Caco-2 (cell line): Measurements from ENCODE around the gene SNX33. TPM values are rescaled to one million over a fixed set of nuclear protein-coding genes. Genes with fewer than 3 reads are reported as not detected.
A peak's percentile ranks its signal among the peaks of the same experiment; 100 is the strongest.

Experiments used
- BruUV-seq: library from RNA; stranded (reverse); fragments of 400-500 nt; replicated peaks from 2 replicates; lab custom pipeline; 2021; lab: Mats Ljungman, UMichigan
- CTCF ChIA-PET: fragments of 300-600 bp; sonication (Branson Sonifier 250); formaldehyde crosslinking; loops from one replicate; lab custom pipeline; 2022; ENCODE audit warnings: antibody characterized with exemption; lab: Charles Lee
- POLR2A ChIA-PET: fragments of 300-600 bp; sonication (Branson Sonifier 250); formaldehyde crosslinking; loops from one replicate; lab custom pipeline; 2022; ENCODE audit warnings: antibody characterized with exemption; lab: Charles Lee
- DNase-seq, 2 experiments: peaks; one replicate each; pipeline versions ENCODE4 v3.0.0 to v3.0.0-alpha.2; 2020 to 2022
- H3K27me3 ChIP-seq: replicated peaks from 2 replicates; pipeline ENCODE4 v1.6.0; 2011; ENCODE audit warnings: low read length; ENCODE audit not compliant: control insufficient read depth, insufficient read depth
- H3K36me3 ChIP-seq: 2 replicates; pipeline ENCODE4 v1.5.1; 2011; ENCODE audit warnings: low read length; ENCODE audit not compliant: control insufficient read depth, insufficient read depth
- H3K4me1 ChIP-seq: fragments of 250-450 bp; sonication (Bioruptor Pico); 2 replicates; pipeline ENCODE4 v1.5.1; 2020; ENCODE audit warnings: mild to moderate bottlenecking
- H3K4me3 ChIP-seq: 2 replicates; pipeline ENCODE4 v1.5.1; 2011; ENCODE audit warnings: low read depth, mild to moderate bottlenecking, control low read depth, low read length
- H3K9me3 ChIP-seq: fragments of 250-450 bp; sonication (Bioruptor Pico); 2 replicates; pipeline ENCODE4 v1.5.1; 2020; ENCODE audit warnings: mild to moderate bottlenecking, moderate library complexity
- H3K27ac Mint-ChIP-seq: one replicate; pipeline ENCODE4 v1.8.0; 2022; ENCODE audit warnings: mixed read lengths; ENCODE audit not compliant: unreplicated experiment
- H3K27me3 Mint-ChIP-seq: one replicate; pipeline ENCODE4 v1.8.0; 2022; ENCODE audit warnings: mixed read lengths; ENCODE audit not compliant: insufficient read depth, unreplicated experiment
- H3K36me3 Mint-ChIP-seq: one replicate; pipeline ENCODE4 v1.8.0; 2022; ENCODE audit warnings: mild to moderate bottlenecking, mixed read lengths; ENCODE audit not compliant: insufficient read depth, unreplicated experiment
- H3K4me1 Mint-ChIP-seq: one replicate; pipeline ENCODE4 v1.8.0; 2022; ENCODE audit warnings: low read depth, mixed read lengths; ENCODE audit not compliant: unreplicated experiment
- H3K4me3 Mint-ChIP-seq: one replicate; pipeline ENCODE4 v1.8.0; 2022; ENCODE audit warnings: mild to moderate bottlenecking, moderate library complexity, mixed read lengths; ENCODE audit not compliant: unreplicated experiment
- H3K9me3 Mint-ChIP-seq: one replicate; pipeline ENCODE4 v1.8.0; 2022; ENCODE audit warnings: mixed read lengths; ENCODE audit not compliant: unreplicated experiment
- intact Hi-C: fragments of 100-400 bp; cut with micrococcal nuclease; formaldehyde crosslinking; loops from one replicate; pipeline ENCODE4 v1.10.0; 2022; ENCODE audit not compliant: unreplicated experiment
- total RNA-seq: library from RNA; stranded (reverse); gene quantifications from 2 replicates; pipeline ENCODE4 v1.2.3, GENCODE V29; 2022
- TF ChIP-seq, protein P1 (sequence below), 2 experiments: fragments of 200-600 bp in 1 of 2; IDR thresholded peaks; 1 replicate in 1 of 2; 2 replicates in 1 of 2; pipeline versions ENCODE4 v1.5.1 to v1.8.0; 2011 to 2022; ENCODE audit warnings: antibody characterized with exemption in 1 of 2, control low read depth in 1 of 2, inconsistent platforms in 1 of 2, low read depth in 1 of 2, low read length in 1 of 2, mild to moderate bottlenecking in 1 of 2, moderate library complexity in 1 of 2; ENCODE audit not compliant: insufficient read depth in 1 of 2, severe bottlenecking in 1 of 2, unreplicated experiment in 1 of 2

The SNX33 gene
- total RNA-seq, 1 experiment from 2014 or later, result 19.4 TPM

DNA sequence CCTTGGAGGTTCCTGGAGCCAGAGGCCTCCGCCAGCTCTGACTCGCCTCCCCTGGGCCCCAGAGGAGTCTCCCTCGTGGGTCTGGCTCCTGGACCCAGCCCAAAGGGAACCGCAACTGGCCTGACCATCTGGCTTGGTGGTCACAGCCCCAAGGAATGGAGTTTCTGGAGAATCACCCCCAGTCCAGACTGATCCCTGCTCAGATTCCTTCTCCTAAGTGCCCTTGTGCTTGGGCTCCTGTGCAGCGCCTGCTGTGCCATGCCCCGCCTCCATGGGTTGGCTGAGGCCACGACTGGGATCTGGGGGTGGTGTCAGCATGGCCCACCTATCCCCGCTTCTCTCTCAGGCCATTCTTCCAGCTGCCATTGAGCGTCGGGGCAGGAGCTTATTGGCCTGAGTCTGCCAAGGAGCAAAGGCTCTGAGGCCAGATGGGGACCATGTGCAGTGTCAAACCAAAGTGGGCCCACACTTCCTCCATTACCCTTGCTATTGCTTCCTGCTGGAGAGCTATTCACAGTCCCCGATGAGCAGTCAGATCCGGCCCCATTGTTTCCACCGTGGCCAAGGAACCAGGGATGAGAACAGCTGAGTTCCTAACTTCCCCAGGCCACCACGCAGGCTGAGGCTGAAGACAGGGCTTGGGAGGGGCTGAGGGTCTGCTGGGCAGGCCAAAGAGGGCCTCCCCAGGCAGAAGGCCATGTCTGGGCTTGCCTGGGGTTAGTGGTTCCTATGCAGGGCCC, 46.0 kb downstream of the SNX33 start:
- ChIA-PET POLR2A (no interaction called here), CTCF (interaction anchor here (1.2 to 1.5 kb wide), 2 partner anchors 7 to 108 kb away, joined by 4 to 5 read pairs; no protein-coding TSS in a partner anchor)
- Mint-ChIP-seq H3K4me1 (no peaks in the 10 kb centered on the region), H3K36me3 (no peaks in the 10 kb centered on the region), H3K4me3 (no peak overlapping the region), H3K9me3 (no peaks in the 10 kb centered on the region), H3K27ac (no peak overlapping the region), H3K27me3 (no peaks in the 10 kb centered on the region)
- no peak overlapping the region for H3K4me3 ChIP-seq
- intact Hi-C loops, result no loop called here
- no peaks in the 10 kb centered on the region for H3K9me3 ChIP-seq
- H3K27me3 ChIP-seq, result no peaks in the 10 kb centered on the region
- H3K4me1 ChIP-seq, result no peaks in the 10 kb centered on the region
- BruUV-seq, result no TSS peak
- no peak for DNase-seq
- TF ChIP-seq, protein P1, sequence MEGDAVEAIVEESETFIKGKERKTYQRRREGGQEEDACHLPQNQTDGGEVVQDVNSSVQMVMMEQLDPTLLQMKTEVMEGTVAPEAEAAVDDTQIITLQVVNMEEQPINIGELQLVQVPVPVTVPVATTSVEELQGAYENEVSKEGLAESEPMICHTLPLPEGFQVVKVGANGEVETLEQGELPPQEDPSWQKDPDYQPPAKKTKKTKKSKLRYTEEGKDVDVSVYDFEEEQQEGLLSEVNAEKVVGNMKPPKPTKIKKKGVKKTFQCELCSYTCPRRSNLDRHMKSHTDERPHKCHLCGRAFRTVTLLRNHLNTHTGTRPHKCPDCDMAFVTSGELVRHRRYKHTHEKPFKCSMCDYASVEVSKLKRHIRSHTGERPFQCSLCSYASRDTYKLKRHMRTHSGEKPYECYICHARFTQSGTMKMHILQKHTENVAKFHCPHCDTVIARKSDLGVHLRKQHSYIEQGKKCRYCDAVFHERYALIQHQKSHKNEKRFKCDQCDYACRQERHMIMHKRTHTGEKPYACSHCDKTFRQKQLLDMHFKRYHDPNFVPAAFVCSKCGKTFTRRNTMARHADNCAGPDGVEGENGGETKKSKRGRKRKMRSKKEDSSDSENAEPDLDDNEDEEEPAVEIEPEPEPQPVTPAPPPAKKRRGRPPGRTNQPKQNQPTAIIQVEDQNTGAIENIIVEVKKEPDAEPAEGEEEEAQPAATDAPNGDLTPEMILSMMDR (IDR thresholded peaks at IDR 0.05; ENCODE audit: insufficient read depth in 1 of 2, low read depth in 1 of 2, low read length in 1 of 2, severe bottlenecking in 1 of 2, unreplicated experiment in 1 of 2), result no peak
- no peaks in the 10 kb centered on the region for H3K36me3 ChIP-seq

DNA sequence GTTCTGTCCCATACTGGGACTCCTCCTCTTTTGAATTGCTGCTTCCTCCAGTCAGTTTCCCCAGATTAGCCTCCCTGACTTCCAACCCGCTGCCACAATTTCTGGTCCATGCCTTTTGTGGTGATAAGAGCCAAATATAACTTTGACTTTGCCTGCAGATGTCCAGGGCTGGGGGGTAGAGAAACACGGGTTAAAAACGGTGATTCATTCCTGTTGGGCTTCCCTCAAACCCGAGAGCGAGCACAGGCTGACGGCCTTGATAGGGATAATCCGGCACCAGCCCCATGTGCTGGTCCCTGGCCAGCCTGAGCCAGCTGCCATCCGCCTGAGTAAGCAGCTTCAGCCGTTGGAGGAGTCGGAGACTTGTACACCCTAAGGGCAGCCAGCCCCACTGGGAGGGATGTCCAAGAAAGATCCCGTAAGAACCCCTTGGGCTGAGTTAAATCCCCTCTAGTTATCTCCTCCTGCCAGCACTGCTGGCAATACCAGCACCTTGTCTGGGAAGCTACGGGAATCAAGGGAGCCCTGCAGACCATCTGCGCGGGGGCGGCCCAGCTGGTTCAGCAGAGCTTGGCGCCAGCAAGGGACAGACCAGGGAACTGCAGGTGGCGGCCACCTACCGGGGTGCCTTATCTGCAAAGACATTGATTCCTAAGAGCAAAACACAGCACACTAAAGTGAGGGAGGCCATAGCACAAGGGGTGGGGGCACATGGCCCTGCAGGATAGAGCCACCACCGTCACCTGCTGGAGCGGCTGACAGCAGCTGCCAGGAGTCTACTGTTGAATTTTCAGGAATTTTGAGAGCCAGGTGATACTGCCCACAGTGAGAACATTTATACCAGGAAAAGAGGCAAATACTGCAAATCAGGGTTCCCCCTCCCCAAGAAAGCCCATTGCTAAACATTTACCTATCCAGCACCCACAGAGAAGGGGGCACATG, 46.8 kb downstream of the SNX33 start:
- no peaks in the 10 kb centered on the region for H3K27me3 Mint-ChIP-seq
- H3K27me3 ChIP-seq, result no peaks in the 10 kb centered on the region
- H3K9me3 Mint-ChIP-seq, result no peaks in the 10 kb centered on the region
- H3K4me1 ChIP-seq, result no peaks in the 10 kb centered on the region
- no peak overlapping the region for H3K4me3 Mint-ChIP-seq
- H3K9me3 ChIP-seq, result no peaks in the 10 kb centered on the region
- intact Hi-C loops, result no loop called here
- H3K4me3 ChIP-seq, result no peak overlapping the region
- DNase-seq, result peak in 1 of 2 experiments; percentile 43
- BruUV-seq, result no TSS peak
- POLR2A ChIA-PET, result no interaction called here
- TF ChIP-seq, protein P1 (IDR thresholded peaks at IDR 0.05; ENCODE audit: insufficient read depth in 1 of 2, low read depth in 1 of 2, low read length in 1 of 2, severe bottlenecking in 1 of 2, unreplicated experiment in 1 of 2), result peak in 1 of 2 experiments; percentile 27
- no peaks in the 10 kb centered on the region for H3K4me1 Mint-ChIP-seq
- H3K27ac Mint-ChIP-seq, result no peak overlapping the region
- CTCF ChIA-PET, result interaction anchor here (0.6 to 1.5 kb wide), 3 partner anchors 8 to 244 kb away, joined by 3 to 5 read pairs (median 4); no protein-coding TSS in a partner anchor
- H3K36me3 ChIP-seq, result no peaks in the 10 kb centered on the region
- H3K36me3 Mint-ChIP-seq, result no peaks in the 10 kb centered on the region

DNA sequence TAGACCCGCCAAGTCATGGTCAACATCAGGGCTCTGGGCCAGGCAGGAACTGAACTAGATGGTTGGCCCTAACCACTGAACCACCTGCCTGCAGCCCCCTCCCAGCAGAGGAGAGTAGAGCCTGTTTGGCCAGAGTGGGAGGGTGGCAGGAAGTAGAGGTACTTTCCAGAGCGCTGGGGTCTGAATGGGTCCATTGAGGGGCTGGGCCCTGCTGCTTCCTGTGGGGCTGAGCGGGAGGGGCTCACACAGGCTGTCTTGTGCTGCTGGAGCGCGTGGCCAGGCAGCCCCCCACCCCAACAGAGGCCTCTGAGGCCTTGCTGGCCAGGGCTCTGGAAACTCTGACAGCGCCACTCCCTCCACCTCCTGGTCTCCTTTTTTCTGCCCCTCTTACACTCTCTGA, 47.5 kb downstream of the SNX33 start:
- no peaks in the 10 kb centered on the region for H3K27me3 Mint-ChIP-seq
- Histone ChIP-seq H3K9me3 (no peaks in the 10 kb centered on the region), H3K27me3 (no peaks in the 10 kb centered on the region), H3K4me3 (no peak overlapping the region), H3K36me3 (no peaks in the 10 kb centered on the region), H3K4me1 (no peaks in the 10 kb centered on the region)
- CTCF ChIA-PET, result interaction anchor here (1.2 to 1.5 kb wide), 2 partner anchors 9 to 107 kb away, joined by 4 to 5 read pairs; no protein-coding TSS in a partner anchor
- TF ChIP-seq, protein P1 (IDR thresholded peaks at IDR 0.05; ENCODE audit: insufficient read depth in 1 of 2, low read depth in 1 of 2, low read length in 1 of 2, severe bottlenecking in 1 of 2, unreplicated experiment in 1 of 2), result no peak
- DNase-seq, result no peak
- POLR2A ChIA-PET, result no interaction called here
- intact Hi-C loops, result no loop called here
- no peaks in the 10 kb centered on the region for H3K36me3 Mint-ChIP-seq
- H3K27ac Mint-ChIP-seq, result no peak overlapping the region
- H3K9me3 Mint-ChIP-seq, result no peaks in the 10 kb centered on the region
- H3K4me3 Mint-ChIP-seq, result no peak overlapping the region
- BruUV-seq, result no TSS peak
- H3K4me1 Mint-ChIP-seq, result no peaks in the 10 kb centered on the region
